ENCODE results near the gene ZDHHC18.

GRCh38 chr1:26897351-26897750, 70.9 kb downstream of the ZDHHC18 start:
- TF ChIP-seq CSRNP3 (CRISPR knock-in tag; IDR thresholded peaks at IDR 0.05) (no peak), OSR1 (CRISPR knock-in tag; IDR thresholded peaks at IDR 0.05) (no peak), RARB (CRISPR knock-in tag; IDR thresholded peaks at IDR 0.05) (no peak), ZNF565 (CRISPR knock-in tag; conservative IDR thresholded peaks at IDR 0.05; ENCODE audit: low read depth) (no peak), PATZ1 (CRISPR knock-in tag; IDR thresholded peaks at IDR 0.05; ENCODE audit: borderline replicate concordance) (no peak)

Data from SK-N-SH treated with all-trans-retinoic acid at 6 μM for 48 hours (cell line).